Measurements from ENCODE around the gene GBF1. TPM values are rescaled to one million over a fixed set of nuclear protein-coding genes. Genes with fewer than 3 reads are reported as not detected.
A peak's percentile ranks its signal among the peaks of the same experiment; 100 is the strongest.

The GBF1 gene
- total and polyA plus RNA-seq, 2 donors, result 22.9 to 29.3 TPM

DNA sequence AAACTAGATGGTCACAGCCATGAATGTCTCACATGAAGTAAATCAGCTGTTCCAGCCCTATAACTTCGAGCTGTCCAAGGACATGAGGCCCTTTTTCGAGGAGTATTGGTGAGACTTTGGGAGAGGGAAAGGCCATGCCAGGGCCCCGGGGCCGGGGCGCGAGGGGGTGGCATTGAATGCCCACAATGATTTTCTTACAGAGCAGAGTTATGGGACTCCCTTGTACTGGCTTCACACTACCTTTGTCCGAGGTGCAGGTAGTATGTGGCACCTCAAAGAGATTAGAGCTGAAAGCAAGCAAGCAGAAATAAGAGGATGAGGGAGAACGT is 18.8 kb upstream of the GBF1 start:
- Histone ChIP-seq H3K4me3 (ENCODE audit: low read depth, low read length) (no peak overlapping the region), H3K4me1 (ENCODE audit: insufficient read depth) (no peaks in the 10 kb centered on the region), H3K27ac (ENCODE audit: low read depth) (no peak overlapping the region), H3K36me3 (ENCODE audit: insufficient read depth) (no peaks in the 10 kb centered on the region)
- 65% methylated on average over 8 of the region's 8 CpGs for WGBS
- DNase-seq (ENCODE audit: extremely low spot score), result no peak

DNA sequence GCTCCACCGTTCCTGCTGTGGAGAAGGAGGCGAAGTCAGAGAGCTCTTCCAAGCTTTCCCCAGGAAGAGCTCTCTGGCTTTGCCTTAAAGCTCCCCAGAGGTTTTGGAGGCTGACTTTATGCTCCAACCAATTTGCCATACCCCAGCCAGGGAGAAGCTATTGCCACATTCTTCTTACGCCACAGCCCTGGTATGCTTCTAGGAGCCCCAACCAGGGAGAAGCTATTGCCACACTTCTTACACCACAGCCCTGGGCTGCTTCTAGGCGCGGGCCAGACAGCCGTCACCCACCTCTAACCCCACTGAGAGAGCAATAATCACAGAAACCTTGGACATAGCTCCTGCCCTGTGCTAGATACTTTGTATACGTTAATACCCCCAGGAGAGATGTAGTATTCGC is 18.3 kb upstream of the GBF1 start:
- H3K27ac ChIP-seq (ENCODE audit: low read depth), result no peak overlapping the region
- no peak for DNase-seq (ENCODE audit: extremely low spot score)
- no peaks in the 10 kb centered on the region for H3K36me3 ChIP-seq (ENCODE audit: insufficient read depth)
- WGBS, result 69% methylated on average over 8 of the region's 8 CpGs
- no peaks in the 10 kb centered on the region for H3K4me1 ChIP-seq (ENCODE audit: insufficient read depth)
- no peak overlapping the region for H3K4me3 ChIP-seq (ENCODE audit: low read depth, low read length)

DNA sequence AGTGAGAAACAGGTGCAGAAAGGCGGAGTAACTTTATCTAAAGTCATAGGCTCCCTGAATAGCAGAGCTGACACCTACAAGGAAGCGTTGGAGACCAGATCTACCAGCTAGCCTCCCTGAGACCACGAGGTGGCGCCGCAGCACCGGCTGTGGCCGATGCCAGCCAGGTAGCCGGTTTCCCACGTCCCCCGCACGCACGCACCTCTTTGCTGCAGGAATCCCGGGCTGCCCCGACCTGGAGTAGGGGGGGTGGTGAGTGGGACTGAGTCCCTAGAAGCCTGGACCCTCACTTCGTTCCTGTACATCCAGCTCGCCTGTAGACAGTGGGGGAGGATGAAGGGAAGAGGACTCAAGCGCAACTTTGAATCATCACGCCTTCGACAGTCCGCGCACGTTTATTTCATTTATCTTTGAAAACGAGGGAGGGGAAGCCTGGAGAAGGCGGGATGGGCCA is 15.5 kb upstream of the GBF1 start:
- WGBS, result under 1% methylated on average over 24 of the region's 24 CpGs

DNA sequence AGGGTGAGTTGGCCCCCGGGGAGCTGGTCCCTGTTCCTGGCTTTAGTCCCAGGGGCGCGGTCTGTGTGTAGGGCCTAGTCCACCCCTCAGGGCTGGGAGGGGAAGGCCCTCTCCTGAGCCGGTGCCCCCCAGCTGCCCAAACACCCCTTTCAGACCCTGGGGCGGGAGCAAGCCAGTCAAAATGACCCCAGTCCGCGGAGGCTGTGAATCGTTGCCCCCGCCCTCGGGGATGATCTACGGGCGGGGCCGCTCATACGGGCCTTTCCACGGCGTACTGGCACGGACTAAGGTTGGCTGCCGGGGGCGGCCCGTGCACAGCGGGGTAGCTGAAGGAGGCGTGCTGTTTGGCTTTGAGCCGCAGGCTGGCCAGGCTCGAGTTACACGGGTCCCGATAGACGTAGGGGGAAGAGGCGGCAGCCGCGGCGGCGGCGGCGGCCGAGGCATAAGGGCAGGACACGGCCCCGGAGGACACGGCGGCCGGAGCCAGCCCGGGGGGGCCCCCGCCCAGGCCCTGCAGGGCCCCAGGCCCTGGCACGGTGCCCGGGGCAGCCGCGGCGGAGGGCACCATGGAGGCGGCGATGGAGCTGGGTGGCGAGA is 15.0 kb upstream of the GBF1 start:
- H3K36me3 ChIP-seq (ENCODE audit: insufficient read depth), result no peaks in the 10 kb centered on the region
- H3K27ac ChIP-seq (ENCODE audit: low read depth), result no peak overlapping the region
- under 1% methylated on average over 50 of the region's 50 CpGs for WGBS
- peak overlapping the region; percentile 35 for H3K4me3 ChIP-seq (ENCODE audit: low read depth, low read length)
- no peak for DNase-seq (ENCODE audit: extremely low spot score)
- no peaks in the 10 kb centered on the region for H3K4me1 ChIP-seq (ENCODE audit: insufficient read depth)

More for the DNA sequence above, 15.5 kb upstream of the GBF1 start:
- Histone ChIP-seq H3K4me1 (ENCODE audit: insufficient read depth) (no peaks in the 10 kb centered on the region), H3K4me3 (ENCODE audit: low read depth, low read length) (peak overlapping the region; percentile 35), H3K27ac (ENCODE audit: low read depth) (no peak overlapping the region), H3K36me3 (ENCODE audit: insufficient read depth) (no peaks in the 10 kb centered on the region)
- peak; percentile 59 for DNase-seq (ENCODE audit: extremely low spot score)

DNA sequence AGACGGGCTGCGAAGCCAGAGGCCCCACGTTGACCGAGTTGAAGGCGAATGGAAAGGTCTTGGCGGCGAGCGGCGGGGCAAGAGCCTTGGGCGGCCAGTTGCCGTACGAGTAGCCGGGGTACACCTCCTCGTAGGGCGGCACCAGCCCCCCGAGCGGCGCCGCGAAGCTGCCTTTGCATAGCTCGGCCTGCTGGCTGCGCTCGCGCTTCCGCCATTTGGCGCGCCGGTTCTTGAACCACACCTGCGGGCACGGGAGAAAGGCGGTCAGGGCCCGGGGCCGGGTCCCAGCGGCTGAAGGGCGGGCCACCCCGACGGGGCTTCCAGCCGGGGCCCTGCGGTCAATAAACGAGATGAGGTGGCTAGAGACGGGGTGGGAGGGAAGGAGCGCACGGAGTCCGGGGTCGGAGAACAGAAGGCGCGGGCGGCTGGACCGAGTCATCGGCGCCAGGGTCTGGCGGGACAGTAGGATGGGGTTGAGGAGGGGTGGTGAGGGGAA is 14.4 kb upstream of the GBF1 start:
- no peak overlapping the region for H3K27ac ChIP-seq (ENCODE audit: low read depth)
- H3K4me1 ChIP-seq (ENCODE audit: insufficient read depth), result no peaks in the 10 kb centered on the region
- WGBS, result 1% methylated on average over 52 of the region's 52 CpGs
- H3K4me3 ChIP-seq (ENCODE audit: low read depth, low read length), result peak overlapping the region; percentile 35
- H3K36me3 ChIP-seq (ENCODE audit: insufficient read depth), result no peaks in the 10 kb centered on the region
- DNase-seq (ENCODE audit: extremely low spot score), result no peak

DNA sequence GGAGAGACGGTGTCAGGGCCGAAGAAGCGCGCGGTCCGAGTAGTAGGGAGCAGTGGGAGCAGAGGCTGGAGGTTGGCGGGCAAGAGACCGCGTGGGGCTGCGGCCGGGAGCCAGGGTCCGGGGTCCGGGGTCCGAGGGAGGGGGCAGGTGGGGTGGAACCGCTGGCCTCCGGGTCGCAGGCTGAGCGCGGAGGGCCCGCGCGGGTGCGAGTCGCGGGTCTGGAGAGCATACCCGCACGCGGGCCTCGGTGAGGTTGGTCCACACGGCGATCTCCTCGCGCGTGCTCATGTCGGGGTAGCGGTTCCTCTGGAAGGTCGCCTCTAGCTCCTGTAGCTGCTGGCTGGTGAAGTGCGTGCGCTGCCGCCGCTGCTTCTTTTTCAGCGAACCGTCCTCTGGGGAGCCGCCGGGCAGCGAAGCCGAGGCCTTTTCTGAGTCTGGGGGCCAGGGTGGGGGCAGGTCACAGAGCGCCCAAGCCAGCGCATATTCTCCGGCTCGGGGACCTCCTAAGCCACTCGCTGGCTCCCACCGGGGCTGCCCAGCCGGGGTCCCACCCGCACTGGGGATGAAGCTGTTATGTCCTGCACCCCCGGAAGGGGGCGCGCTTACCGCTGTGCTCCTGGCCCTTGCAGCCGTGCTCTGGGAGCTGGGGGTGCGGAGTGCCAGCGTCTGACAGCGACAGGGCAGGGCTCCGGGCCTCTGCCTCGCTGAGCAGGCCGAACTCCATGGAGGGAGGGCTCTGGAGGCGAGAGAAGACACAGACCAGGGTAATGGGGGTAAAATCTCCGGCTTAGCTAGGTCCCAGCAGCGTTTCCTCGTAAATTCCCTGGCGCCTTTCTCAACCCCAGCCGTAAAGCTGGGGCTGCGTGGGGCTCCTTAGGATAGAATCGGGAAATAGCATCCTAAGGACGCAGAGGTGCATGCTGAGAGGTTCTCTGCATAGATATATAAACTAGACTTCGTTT is 13.7 kb upstream of the GBF1 start:
- H3K4me1 ChIP-seq (ENCODE audit: insufficient read depth), result no peaks in the 10 kb centered on the region
- WGBS, result 15% methylated on average over 76 of the region's 76 CpGs
- no peak overlapping the region for H3K27ac ChIP-seq (ENCODE audit: low read depth)
- H3K4me3 ChIP-seq (ENCODE audit: low read depth, low read length), result peak overlapping the region; percentile 35
- no peaks in the 10 kb centered on the region for H3K36me3 ChIP-seq (ENCODE audit: insufficient read depth)
- DNase-seq (ENCODE audit: extremely low spot score), result no peak

DNA sequence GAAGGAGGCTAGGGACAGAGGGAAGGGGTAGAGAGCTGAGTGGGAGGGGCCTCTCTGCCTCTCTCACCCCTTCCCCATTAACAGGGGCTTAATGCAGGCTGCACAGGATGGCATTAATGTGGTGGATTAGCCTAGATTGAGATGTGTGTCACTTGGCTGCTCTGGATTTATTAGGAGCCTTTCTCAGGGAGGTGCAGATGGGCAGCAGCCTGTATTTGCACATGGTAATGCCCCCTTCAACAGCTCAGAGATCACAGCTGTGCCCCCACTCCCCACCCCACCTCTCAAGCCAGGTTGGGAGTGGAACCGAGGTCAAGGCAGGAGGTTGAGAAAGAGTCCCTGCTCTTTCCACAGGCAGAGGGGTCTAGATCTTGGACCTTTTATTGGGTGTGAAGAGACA is 11.3 kb upstream of the GBF1 start:
- Histone ChIP-seq H3K36me3 (ENCODE audit: insufficient read depth) (no peaks in the 10 kb centered on the region), H3K27ac (ENCODE audit: low read depth) (no peak overlapping the region), H3K4me3 (ENCODE audit: low read depth, low read length) (no peak overlapping the region), H3K4me1 (ENCODE audit: insufficient read depth) (no peaks in the 10 kb centered on the region)
- 56% methylated on average over 1 of the region's 1 CpG for WGBS
- DNase-seq (ENCODE audit: extremely low spot score), result no peak

DNA sequence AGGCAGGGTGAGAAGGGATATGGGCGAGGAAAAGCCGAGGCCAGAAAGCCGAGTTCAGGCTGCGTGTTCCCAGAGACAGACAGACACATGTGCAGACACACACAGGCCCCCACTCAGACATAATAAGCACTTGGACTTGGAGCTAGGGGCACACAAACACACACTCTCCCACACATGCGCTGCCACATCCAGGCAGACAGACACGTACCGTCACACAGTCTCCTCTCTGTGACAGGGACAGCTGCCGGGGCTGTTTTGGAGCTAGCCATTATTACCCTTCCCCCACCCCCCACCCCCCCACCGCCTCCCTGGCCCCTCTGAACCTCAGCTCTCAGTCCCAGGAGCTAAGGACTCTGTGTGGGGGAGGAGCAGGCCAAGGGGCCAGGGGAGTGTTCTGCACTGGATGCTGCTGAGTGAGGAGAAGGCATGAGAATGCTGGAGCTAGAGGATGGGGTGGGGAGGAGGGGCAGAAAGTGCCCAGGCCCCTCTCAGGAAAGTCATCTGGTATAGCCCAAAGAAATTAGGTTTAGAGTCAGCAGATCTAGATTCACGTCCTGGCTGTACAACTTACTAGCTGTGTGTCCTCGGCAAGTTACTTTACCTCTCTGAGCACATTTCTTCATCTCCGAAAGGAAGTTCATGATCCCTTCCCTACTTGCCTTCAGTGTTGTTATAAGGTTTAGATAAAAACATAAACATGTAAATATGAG is 10.3 kb upstream of the GBF1 start:
- no peaks in the 10 kb centered on the region for H3K4me1 ChIP-seq (ENCODE audit: insufficient read depth)

DNA sequence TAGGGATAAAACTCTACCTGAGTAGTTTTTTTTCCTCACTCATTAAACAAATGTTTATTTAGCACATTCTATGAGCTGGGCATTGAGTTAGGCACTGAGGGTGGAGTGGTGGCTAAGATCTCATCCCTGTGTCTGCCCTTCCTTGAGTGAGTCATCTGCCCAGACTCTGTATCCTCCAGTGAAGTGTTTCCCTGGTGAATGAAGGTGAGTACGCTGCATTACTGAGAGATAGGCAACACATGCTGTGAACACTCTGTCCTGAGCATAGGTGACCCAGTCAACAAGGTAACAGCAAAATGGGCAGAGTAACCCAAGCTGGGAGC is 9.8 kb upstream of the GBF1 start:
- no peaks in the 10 kb centered on the region for H3K36me3 ChIP-seq (ENCODE audit: insufficient read depth)
- H3K27ac ChIP-seq (ENCODE audit: low read depth), result no peak overlapping the region
- H3K4me1 ChIP-seq (ENCODE audit: insufficient read depth), result no peaks in the 10 kb centered on the region
- 92% methylated on average over 1 of the region's 1 CpG for WGBS
- no peak for DNase-seq (ENCODE audit: extremely low spot score)
- H3K4me3 ChIP-seq (ENCODE audit: low read depth, low read length), result no peak overlapping the region

More for the DNA sequence above, 10.3 kb upstream of the GBF1 start:
- 60% methylated on average over 12 of the region's 12 CpGs for WGBS
- DNase-seq (ENCODE audit: extremely low spot score), result no peak
- Histone ChIP-seq H3K27ac (ENCODE audit: low read depth) (no peak overlapping the region), H3K36me3 (ENCODE audit: insufficient read depth) (no peaks in the 10 kb centered on the region), H3K4me3 (ENCODE audit: low read depth, low read length) (no peak overlapping the region)

DNA sequence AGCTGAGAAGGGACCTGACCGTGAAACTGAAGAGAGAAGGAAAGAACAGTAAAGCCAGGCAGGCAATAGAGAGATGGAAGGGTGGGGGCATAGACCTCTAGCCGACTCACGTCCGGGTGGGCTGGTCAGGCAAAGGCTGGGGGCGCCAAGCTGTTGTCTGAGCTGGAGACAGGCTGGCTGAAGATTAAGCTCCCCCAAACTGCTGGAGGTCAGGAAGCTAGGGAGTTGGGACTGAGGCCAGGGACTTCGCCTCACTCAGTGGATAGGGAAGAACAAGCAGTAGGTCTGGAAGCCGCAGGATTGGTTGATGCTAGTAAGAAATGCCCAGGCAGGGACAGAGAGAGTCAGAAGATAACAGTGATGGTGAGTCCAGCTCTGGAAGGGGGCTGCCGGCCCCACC is 9.3 kb upstream of the GBF1 start:
- Histone ChIP-seq H3K27ac (ENCODE audit: low read depth) (no peak overlapping the region), H3K4me1 (ENCODE audit: insufficient read depth) (no peaks in the 10 kb centered on the region), H3K36me3 (ENCODE audit: insufficient read depth) (no peaks in the 10 kb centered on the region), H3K4me3 (ENCODE audit: low read depth, low read length) (no peak overlapping the region)
- DNase-seq (ENCODE audit: extremely low spot score), result no peak
- 35% methylated on average over 8 of the region's 8 CpGs for WGBS

DNA sequence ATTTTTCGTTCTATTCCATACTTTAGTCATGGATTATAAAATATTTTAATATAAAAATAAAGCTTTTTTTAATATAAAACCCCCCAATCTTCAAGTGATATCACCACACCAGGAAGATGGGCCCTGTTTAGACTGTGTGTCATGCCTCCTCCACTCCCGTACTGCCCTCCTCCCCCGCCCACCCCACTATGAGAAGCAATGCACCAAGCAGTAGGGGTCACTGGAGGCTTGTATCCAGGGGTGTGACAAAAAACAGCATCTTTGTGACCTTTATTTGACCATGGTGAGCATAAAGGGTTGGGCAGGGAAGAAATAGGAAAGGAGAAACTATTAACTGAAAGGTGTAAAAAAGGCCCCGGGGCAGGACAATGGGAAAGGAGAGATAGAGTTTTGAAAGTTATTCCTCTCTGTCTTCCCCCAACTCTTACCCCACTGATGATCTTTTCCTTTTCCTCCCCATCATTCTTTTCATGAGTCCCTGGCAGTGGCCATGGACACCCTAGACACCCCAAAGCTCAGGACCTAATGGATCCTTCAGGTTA is 7.5 kb upstream of the GBF1 start:
- no peaks in the 10 kb centered on the region for H3K4me1 ChIP-seq (ENCODE audit: insufficient read depth)
- no peak overlapping the region for H3K27ac ChIP-seq (ENCODE audit: low read depth)
- no peaks in the 10 kb centered on the region for H3K36me3 ChIP-seq (ENCODE audit: insufficient read depth)
- DNase-seq (ENCODE audit: extremely low spot score), result no peak
- H3K4me3 ChIP-seq (ENCODE audit: low read depth, low read length), result no peak overlapping the region
- WGBS, result 56% methylated on average over 4 of the region's 4 CpGs

DNA sequence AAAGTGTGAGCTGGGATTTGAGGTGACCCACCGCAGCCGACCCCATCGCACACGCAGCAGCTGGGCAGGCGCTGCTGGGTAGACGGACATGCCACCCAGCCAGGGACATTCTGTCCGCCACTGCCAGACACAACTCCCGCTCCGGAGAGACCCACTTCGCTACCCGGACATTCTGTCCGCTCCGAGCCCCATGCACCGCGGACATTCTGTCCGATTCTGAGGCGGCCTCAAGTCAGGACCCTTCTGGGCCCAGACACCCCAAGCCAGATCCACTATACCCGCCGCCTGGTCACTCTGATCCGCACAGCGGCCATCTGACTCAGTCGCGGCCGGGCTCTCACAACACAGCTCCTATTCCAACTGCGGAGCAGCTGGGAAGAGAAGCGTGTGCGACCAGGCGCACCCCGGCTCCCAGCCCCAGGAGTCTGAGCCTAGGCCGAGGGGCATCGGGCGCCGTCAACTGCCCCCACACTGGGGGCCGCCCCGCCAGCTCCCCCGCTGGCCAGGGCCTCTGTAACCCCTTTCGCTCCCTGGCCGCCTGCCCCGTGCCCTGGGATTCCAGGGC is 4.8 kb upstream of the GBF1 start:
- no peak for DNase-seq (ENCODE audit: extremely low spot score)
- WGBS, result 27% methylated on average over 39 of the region's 39 CpGs
- H3K27ac ChIP-seq (ENCODE audit: low read depth), result no peak overlapping the region

DNA sequence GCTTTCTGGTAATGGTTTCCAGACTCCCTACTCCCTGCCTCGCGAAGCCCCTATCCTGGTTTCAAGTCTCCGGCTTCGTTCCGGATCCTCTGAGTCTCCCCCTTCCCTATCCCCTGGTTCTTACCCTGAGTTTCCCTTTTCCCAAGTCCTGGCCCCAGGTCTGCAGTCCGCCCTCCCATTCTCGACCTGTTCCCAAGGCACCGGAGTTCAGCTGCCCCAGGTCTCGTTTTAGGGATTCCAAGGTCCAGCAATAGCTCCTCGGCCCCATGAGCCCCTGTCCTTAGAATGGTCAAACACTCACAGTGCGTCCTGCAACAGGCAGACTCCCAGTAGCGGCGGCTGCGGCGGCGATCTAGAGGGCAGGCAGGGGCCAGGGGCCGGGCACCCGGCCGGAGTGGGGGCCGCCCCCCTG is 4.3 kb upstream of the GBF1 start:
- H3K27ac ChIP-seq (ENCODE audit: low read depth), result no peak overlapping the region
- under 1% methylated on average over 20 of the region's 20 CpGs for WGBS
- no peaks in the 10 kb centered on the region for H3K36me3 ChIP-seq (ENCODE audit: insufficient read depth)
- no peaks in the 10 kb centered on the region for H3K4me1 ChIP-seq (ENCODE audit: insufficient read depth)
- DNase-seq (ENCODE audit: extremely low spot score), result no peak
- H3K4me3 ChIP-seq (ENCODE audit: low read depth, low read length), result peak overlapping the region; percentile 43

More for the DNA sequence above, 4.8 kb upstream of the GBF1 start:
- H3K36me3 ChIP-seq (ENCODE audit: insufficient read depth), result no peaks in the 10 kb centered on the region
- no peaks in the 10 kb centered on the region for H3K4me1 ChIP-seq (ENCODE audit: insufficient read depth)
- H3K4me3 ChIP-seq (ENCODE audit: low read depth, low read length), result peak overlapping the region; percentile 43

Data from urinary bladder (tissue), 4 donors.